Measurements from ENCODE around the gene DOCK4.

The DOCK4 gene

GRCh38 chr7:112006071-112006470, 200.1 kb downstream of the DOCK4 start:
- DNase-seq (ENCODE audit: low spot score): no peak

DNA sequence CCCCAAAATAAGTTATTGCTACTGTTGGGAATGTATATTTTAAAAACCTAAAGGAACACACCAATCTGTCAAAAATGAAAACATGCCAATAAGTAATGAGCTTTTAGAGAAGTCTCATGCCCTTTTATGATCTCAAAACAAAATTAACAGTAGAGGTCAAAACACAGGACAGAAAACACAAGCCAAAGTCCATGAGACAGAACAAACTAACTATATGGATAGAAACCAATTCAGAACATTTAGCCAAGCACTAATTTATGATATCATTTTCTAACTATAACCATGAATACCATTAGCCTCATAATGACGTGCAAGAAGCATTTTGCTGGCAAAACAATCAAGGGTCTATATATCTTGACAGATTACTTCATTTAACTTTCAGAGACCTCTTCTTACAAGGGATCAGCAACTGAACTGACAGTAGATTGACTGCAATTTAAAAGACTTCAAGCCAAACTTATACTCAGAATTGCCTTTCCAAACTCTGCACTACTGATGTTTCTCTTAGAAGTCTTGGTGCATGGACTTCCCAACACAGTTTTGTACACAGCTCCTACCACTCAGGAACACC, 200.9 kb downstream of the DOCK4 start:
- no peak for DNase-seq (ENCODE audit: low spot score)

DNA sequence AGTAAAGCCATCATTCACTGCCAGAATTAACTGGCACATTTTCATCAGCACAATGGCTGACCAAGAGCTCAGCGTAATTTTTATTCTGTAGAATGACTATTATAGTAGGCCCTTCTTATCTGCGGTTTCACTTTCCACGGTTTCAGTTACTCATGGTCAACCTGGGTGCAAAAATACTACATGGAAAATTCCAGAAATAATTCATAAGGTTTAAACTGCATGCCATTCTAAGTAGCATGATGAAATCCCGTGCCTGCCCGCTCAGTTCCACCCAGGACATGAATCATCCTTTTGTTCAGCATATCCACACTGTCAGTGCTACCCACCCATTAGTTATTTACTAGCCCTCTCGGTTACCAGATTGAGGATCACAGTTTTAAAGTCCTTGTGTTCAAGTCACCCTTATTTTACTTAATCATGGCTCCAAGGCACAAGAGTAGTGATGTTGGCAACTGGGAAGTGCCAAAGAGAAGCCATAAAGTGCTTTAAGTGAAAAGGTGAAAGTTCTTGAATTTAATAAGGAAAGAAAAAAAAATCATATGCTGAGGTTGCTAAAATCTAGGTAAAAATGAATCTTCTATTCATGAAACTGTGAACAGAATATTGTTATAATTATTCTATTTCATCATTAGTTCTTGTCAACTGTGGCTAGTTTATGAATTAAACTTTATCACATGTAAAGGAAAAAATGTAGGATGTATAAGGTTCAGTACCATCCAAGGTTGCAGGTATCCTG, 204.9 kb downstream of the DOCK4 start:
- no peak for DNase-seq (ENCODE audit: low spot score)

GRCh38 chr7:111998326-111998725, 207.9 kb downstream of the DOCK4 start:
- no peak for DNase-seq (ENCODE audit: low spot score)

DNA sequence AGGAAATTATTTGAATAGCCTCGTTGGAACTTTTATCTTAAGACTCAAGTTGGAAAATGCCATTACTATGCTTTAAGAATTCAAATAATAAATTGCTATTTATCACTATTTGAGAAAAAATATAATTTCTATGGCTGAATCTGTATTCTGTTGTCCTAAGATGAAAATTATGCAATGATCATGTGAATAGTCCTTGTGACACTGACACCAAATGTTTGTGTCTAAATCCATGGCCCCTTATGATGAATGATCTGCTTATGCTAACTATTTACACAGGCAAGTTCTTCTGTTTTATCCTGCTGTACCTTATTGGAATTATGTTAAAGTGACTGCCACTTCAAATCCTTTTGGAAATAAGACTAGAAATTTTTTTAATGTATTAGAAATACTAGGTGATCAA, 208.7 kb downstream of the DOCK4 start:
- DNase-seq (ENCODE audit: low spot score): no peak

DNA sequence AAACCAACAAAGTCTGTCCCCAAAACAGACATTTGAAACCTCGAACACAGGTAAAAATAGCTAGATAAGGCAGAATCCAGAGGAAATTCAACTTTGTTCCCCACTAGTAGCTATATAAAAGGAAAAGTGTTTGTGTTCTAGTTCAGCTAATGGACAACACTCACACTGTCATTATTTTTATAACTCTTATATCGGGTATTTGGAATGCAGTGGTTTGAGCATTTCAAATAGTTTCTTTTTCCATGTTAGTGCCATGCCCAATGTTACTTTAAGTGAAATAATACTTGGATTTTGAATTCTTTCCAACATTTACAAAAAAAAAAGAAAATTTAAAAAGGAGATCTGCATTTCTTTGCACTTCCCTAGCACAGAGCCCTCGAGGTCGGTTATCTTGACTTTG, 213.6 kb downstream of the DOCK4 start:
- no peak for DNase-seq (ENCODE audit: low spot score)

- no peak for DNase-seq (ENCODE audit: low spot score)
These were observed 215.6 kb downstream of the DOCK4 start for GRCh38 chr7:111990643-111991042.

DNA sequence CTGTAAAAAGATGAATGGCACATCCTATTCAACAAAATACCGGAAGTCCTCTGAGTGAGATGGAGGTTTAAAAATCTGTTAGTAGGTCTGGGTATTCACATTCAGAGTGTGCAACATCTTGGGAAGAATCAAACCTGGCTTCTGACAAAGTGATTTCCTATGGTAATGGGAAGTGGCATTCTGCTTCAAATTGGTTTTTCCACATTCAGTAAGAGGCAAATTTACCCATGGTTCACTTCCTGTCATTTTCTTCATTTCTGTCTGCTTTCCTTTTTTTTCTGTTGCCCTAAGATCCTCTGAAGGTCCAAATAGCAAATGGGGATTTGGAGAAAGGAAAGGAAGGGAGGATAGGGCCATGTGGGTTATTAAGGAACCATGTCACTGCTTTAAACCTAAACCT, 218.3 kb downstream of the DOCK4 start:
- no peak for DNase-seq (ENCODE audit: low spot score)

DNA sequence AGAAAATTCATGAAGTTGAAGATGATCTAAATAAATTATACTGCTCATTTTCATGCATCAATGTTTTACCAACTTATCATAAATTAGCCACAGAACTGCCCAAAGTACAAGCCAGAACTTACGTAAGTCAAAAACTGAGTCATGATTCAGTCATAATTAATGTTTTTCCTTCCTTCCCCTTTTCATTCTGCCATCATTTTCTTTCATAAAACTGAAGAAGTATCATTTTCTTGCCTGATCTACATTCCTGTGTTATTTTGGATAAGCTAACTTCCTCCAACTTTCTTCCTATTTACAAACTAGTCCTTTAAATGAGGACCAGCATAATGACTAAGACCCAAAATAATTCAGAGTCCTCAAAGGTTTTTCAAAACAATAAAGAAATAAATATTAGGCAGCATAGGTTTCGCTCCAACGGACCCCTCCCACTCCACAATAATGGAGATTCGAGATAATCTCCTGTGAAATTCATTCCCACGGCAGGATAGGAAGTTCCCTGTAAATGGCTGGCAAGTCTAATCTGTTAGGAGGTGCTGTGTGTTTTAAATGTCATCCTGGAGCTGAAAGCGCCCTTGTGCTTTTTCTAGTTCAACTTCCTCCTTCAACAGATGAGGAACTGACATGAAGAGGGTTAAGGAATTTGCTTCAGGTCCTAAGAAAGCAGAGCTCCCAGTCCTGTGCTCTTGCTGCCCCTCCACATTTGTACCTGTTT, 218.9 kb downstream of the DOCK4 start:
- DNase-seq (ENCODE audit: low spot score): no peak

GRCh38 chr7:111986601-111987000, 219.6 kb downstream of the DOCK4 start:
- no peak for DNase-seq (ENCODE audit: low spot score)

GRCh38 chr7:111985798-111986197, 220.4 kb downstream of the DOCK4 start:
- no peak for DNase-seq (ENCODE audit: low spot score)

DNA sequence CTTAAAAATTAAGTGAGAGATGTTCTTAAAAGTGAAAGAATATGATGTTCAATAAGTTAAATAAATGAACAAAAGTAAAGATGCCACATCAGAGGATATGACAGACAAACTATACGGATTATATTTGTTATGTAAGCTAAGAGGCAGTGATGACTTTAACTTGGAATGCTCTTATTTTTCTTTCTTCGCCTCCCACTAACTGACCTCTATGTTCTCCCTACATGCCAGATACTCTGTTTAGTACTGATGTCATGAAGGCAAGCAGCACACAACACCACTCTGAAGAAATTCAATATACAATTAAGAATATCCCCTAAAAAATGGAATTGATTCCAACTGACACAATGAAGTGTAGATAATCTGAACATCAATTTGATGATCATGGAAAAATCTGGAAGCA, 223.4 kb downstream of the DOCK4 start:
- no peak for DNase-seq (ENCODE audit: low spot score)

GRCh38 chr7:111982133-111982532, 224.1 kb downstream of the DOCK4 start:
- no peak for DNase-seq (ENCODE audit: low spot score)

DNA sequence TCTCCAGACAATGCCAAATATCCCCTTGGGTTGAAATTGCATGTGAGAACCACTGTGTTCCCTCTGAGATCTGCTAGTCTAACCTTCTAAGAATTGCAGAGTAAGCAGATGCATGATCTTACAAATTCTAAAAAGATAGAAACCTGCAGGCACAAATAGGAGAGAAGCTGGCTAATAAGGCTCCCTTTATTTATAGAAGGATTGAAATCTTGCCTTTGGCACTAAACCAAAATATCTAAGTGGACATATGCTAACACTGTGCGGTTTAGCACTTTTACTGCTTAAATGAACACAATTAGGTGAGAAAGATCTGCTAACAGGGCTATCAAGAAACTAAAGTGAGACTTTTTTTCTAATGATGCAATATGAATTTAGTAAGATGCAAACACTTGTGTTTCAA, 225.5 kb downstream of the DOCK4 start:
- no peak for DNase-seq (ENCODE audit: low spot score)

DNA sequence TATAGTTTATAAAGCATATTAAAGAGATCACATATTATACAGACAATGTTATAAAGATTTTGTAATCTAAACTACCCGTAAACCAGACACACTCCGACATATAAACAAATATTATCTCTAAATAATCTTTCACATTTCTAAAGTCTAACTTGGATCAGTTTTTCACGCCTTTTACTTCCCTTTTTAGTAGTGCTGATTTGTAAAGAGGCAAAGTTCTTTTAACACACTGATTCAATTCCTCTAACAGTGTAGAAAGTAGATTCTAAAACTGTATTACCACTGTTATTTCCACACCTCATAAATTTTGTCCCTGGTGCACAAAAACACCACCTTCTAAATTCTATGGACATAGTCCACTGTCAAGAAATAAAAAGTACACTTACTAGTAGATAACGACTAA, 230.9 kb downstream of the DOCK4 start:
- DNase-seq (ENCODE audit: low spot score): no peak

DNA sequence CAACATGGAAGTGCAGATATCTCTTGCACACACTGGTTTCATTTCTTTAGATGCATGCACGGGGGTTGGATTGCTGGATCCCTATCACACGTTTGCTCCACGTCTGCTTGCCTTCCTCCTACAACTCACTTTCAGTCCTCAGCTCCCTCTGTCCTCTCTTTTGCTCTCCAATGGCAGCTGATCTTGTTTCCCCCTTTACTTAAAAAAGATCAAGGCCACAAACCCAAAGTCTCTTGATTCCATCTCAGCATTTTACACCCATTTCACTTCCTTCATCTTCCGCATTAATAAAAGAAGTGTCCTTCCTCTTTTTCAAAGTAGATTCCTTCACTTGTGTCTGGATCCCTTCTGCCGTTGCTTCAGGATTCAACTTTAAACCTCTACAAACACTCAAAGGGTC, 245.2 kb downstream of the DOCK4 start:
- DNase-seq (ENCODE audit: low spot score): no peak

- DNase-seq (ENCODE audit: low spot score): no peak
These were observed 247.3 kb downstream of the DOCK4 start for GRCh38 chr7:111958896-111959295.

DNA sequence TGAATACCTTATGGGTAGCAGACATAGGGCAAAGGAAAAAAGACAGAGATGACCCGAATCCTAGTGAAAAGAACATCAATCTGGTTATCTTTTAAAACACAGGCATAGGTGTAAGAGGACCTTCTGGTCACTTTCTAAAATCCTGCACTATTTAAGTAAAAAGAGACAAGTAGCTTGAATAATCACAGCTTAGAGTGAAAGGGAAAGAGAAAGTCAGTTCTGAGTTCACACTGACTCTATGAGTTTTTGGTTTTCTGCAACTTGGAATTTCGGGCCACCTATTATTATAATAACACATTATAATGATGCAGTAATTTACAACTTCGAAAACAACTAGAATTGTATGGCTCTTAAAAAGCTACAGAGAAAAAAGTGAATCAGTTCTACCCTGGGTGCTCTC, 247.8 kb downstream of the DOCK4 start:
- no peak for DNase-seq (ENCODE audit: low spot score)

- no peak for DNase-seq (ENCODE audit: low spot score)
These were observed 250.6 kb downstream of the DOCK4 start for GRCh38 chr7:111955616-111956015.

DNA sequence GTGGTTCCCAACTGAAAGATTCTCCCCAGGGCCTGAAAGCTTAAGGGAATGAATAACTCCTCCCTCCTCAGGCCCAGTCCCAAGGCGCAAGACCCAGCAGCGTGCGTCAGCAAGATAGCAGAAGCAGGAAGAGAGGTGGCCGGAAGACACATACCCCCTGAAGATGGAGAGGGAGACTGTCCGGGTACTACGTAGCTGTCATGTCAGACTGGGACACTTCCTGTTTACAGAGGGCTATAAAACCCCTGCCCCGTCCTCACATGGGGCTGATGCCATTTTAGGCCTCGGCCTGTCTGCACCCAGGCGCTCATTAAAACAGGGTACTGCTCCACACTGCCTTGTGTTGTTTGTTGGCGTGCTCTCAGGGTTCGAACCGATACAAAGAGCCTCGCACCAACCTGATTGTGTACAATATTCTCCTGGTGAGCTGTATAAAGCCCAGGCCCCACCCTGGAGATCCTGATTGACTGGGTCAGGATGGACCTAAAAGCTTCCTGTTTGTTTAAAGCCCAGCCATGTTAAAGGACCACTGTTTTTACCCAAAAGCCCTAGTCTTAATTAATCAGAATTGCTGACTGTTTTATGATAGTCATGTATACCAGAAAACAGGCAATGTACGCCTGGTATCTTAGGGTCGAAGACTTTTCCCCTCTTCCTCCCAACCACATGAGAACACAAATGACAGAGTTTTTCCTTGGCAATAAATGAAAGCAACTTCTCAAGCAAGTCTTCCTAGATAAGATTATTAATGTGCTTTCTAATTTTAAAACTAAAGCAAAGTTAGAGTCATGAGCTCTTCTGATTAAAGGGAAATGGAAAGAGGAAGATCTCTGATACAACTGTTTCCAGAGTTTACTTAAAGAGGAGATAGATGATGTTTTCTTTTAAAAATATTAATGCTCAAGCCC, 251.5 kb downstream of the DOCK4 start:
- DNase-seq (ENCODE audit: low spot score): no peak

DNA sequence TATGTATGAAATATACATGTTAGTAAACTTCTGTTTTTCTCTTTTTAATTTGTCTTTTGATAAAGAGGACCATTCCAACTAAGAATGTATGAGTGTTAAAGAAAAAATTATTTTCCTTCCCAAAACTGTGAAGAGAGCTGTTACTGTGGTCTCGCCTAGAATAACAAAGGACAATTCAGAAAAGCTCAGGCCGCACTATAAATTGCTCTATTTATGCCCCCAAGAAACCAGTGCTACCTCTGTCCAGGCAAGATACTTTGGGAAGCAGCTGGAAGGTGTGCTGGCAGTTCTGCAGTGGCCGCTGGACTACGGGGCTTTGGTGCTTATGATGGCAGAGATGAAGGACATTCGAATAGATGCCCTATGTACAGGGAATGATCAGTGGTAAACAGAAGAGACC, 252.1 kb downstream of the DOCK4 start:
- no peak for DNase-seq (ENCODE audit: low spot score)

DNA sequence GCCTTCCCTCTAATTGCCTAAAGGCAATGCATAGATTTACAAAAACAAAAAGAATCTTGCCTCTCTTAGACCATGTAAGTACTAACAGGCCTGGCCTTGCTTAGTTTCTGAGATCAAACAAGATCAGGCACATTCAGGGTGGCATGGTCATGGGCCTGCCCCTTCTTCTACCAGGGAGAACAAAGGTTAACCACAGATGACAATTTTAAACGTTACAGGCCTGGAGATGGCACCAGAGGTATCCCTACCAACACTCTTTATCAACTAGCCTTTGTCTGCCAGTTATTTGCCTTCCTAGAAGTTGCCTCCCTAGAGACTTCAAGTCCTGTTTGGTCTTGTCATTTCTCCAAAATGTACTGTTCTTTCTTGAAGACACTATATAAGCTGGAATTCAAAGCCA, 252.6 kb downstream of the DOCK4 start:
- no peak for DNase-seq (ENCODE audit: low spot score)

Data from left forelimb (tissue), 1 donor.